ENCODE measurements around the gene SLC25A24. TPM values are rescaled to one million over a fixed set of nuclear protein-coding genes. Genes with fewer than 3 reads are reported as not detected.

SLC25A24 gene
- total RNA-seq, 2 experiments from 2014 or later: 7.4 to 8.2 TPM

DNA sequence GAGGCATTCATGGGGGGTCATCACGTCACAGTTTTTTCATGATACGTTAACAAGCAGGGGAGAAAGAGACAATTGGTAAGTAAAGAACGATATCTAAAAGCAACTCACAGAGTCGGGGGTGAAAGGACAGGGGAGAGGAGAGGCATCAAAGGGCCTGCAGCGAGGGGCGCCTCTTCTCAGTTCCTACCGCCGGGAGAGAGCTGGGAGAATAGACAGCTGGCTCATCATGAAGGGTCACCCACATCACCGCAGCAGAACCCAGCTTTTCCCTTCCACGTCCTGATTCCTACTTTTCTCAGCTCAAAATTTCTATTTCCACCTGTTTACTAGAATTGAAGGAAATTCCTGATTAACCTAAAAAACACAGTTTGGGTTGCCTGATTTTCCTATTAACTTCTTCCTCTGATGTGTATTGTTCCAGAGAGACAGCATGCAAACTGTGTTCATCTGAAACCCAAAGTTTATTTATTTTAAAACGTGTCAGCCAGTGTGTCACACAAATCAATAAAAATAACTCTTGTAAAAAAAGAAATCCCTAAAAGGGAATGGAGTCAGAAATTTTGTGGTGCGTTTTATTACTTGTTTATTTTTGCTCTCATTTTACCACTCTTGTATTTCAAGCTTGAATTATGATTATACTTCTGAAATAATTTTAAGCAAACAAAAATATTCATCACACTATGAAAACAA lies 75.4 kb downstream of the SLC25A24 start:
- Mint-ChIP-seq H3K4me1 (ENCODE audit: low read depth) (peaks cover 3% of the 10 kb centered on the region), H3K27me3 (no peaks in the 10 kb centered on the region), H3K9me3 (no peaks in the 10 kb centered on the region), H3K27ac (no peak overlapping the region), H3K4me3 (no peak overlapping the region), H3K36me3 (ENCODE audit: low read depth) (no peaks in the 10 kb centered on the region)
- no peak for DNase-seq
- no peak for ATAC-seq
- ChIA-PET POLR2A (interaction anchor here (0.6 to 2.0 kb wide), 5 partner anchors 342 to 700 kb away, joined by 3 to 5 read pairs (median 4); no protein-coding TSS in a partner anchor), CTCF (interaction anchor here (0.6 to 8.4 kb wide), 50 partner anchors 10 to 698 kb away, joined by 3 to 350 read pairs (median 4); partner anchors contain the start of gene VAV3)
- TF ChIP-seq, protein P1, sequence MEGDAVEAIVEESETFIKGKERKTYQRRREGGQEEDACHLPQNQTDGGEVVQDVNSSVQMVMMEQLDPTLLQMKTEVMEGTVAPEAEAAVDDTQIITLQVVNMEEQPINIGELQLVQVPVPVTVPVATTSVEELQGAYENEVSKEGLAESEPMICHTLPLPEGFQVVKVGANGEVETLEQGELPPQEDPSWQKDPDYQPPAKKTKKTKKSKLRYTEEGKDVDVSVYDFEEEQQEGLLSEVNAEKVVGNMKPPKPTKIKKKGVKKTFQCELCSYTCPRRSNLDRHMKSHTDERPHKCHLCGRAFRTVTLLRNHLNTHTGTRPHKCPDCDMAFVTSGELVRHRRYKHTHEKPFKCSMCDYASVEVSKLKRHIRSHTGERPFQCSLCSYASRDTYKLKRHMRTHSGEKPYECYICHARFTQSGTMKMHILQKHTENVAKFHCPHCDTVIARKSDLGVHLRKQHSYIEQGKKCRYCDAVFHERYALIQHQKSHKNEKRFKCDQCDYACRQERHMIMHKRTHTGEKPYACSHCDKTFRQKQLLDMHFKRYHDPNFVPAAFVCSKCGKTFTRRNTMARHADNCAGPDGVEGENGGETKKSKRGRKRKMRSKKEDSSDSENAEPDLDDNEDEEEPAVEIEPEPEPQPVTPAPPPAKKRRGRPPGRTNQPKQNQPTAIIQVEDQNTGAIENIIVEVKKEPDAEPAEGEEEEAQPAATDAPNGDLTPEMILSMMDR (IDR thresholded peaks at IDR 0.05): no peak
- intact Hi-C loops (cut with micrococcal nuclease): loop anchor here (1.0 to 5.0 kb wide), 2 partner anchors 162 to 342 kb away; no protein-coding TSS in a partner anchor

DNA sequence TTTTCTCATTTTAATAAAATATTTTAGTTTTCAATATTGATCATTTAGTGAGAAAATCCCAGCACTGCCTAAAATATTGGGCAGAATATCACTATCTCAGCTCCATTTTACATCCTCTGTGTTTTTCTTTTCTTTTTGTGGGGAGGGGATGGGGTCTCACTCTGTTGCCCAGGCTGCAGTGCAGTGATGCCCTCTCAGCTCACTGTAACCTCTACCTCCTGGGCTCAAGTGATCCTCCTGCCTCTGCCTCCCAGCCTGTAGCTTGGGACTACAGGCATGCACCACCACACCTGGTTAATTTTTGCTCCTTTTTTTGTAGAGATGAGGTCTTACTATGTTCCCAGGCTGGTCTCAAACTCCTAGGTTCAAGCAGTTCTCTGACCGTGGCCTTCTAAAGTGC lies 76.1 kb downstream of the SLC25A24 start:
- Mint-ChIP-seq H3K4me3 (no peak overlapping the region), H3K27me3 (no peaks in the 10 kb centered on the region), H3K4me1 (ENCODE audit: low read depth) (peaks cover 7% of the 10 kb centered on the region), H3K36me3 (ENCODE audit: low read depth) (no peaks in the 10 kb centered on the region), H3K27ac (no peak overlapping the region), H3K9me3 (no peaks in the 10 kb centered on the region)
- ATAC-seq (no peak), DNase-seq (no peak)
- ChIA-PET POLR2A (interaction anchor here (0.6 to 2.0 kb wide), 3 partner anchors 342 to 415 kb away, joined by 3 to 5 read pairs (median 4); no protein-coding TSS in a partner anchor), CTCF (interaction anchor here (0.9 to 8.4 kb wide), 15 partner anchors 9 to 371 kb away, joined by 3 to 350 read pairs (median 7); partner anchors contain the start of gene VAV3)
- intact Hi-C loops (cut with micrococcal nuclease): no loop called here
- TF ChIP-seq, protein P1 (IDR thresholded peaks at IDR 0.05): no peak

DNA sequence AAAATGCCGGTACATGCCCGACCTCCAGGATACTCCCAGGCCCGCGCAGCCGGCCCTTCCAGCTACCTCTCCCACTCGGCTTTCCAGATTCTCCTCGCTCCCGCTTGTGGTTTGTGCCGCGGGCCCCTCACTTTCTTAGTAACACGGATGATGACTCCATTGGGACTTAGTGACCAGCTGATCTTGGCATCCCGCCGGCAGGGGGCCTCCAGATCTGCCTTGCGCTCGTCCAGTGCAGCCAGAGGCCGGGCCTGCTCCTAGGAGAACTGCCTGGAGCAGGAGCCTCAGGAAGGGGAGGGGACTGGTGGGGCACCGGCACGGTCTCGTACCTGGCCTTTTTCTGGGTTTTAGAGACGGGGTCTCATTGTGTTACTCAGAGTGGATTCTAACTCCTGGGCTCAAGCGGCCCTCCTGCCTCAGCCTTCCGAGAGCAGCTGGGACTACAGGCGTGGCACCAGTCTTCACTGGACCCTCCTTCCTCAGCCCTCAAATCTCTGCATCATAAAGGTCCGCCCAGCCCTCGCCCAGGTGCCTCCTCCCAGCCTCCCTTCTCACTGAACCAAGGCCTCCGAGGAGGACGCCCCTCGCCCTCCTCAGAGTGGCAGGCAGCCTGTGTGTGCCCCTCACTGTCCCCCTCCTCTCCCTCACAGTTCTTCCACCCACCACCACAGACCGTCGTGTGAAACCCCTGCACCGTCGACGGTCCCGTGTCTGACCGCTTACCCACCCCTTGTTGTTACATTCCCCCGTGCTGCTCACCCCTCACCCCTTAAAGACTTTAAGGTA lies 78.6 kb downstream of the SLC25A24 start:
- peaks cover 14% of the 10 kb centered on the region for H3K4me1 Mint-ChIP-seq (ENCODE audit: low read depth)
- no peak overlapping the region for H3K4me3 Mint-ChIP-seq
- intact Hi-C loops (cut with micrococcal nuclease): no loop called here
- ATAC-seq (no peak), DNase-seq (no peak)
- no peaks in the 10 kb centered on the region for H3K36me3 Mint-ChIP-seq (ENCODE audit: low read depth)
- H3K9me3 Mint-ChIP-seq: no peaks in the 10 kb centered on the region
- no peak overlapping the region for H3K27ac Mint-ChIP-seq
- TF ChIP-seq, protein P1 (IDR thresholded peaks at IDR 0.05): no peak
- ChIA-PET POLR2A (interaction anchor here (0.7 kb wide), 1 partner anchor 344 kb away, joined by 3 read pairs; no protein-coding TSS in a partner anchor), CTCF (interaction anchor here (4.4 kb wide), 1 partner anchor 339 kb away, joined by 38 read pairs; no protein-coding TSS in a partner anchor)
- no peaks in the 10 kb centered on the region for H3K27me3 Mint-ChIP-seq

DNA sequence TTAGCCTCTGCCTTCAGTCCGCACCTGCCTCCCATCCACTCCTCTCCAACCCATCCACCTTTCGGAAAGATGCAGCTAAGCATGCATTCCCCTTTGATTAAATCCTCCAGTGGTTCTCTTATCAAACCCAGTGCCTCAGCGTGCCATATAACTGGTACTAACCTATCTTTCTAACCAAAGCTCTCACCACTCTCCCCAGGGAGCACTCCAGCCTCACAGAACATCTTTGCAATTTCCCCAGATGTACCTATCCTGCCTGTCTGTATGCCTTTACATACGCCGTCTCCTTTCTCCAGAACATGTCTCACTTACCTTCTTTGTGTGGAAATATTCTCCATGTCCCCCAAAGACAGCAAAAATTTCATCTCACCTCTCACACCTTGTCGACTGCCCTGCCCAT lies 80.0 kb downstream of the SLC25A24 start:
- H3K4me3 Mint-ChIP-seq: no peak overlapping the region
- ChIA-PET CTCF (interaction anchor here (1.4 to 4.4 kb wide), 2 partner anchors 53 to 337 kb away, joined by 3 to 38 read pairs; no protein-coding TSS in a partner anchor), POLR2A (no interaction called here)
- no peak for ATAC-seq
- peaks cover 11% of the 10 kb centered on the region for H3K4me1 Mint-ChIP-seq (ENCODE audit: low read depth)
- H3K9me3 Mint-ChIP-seq: no peaks in the 10 kb centered on the region
- TF ChIP-seq, protein P1 (IDR thresholded peaks at IDR 0.05): no peak
- H3K27me3 Mint-ChIP-seq: no peaks in the 10 kb centered on the region
- no peak for DNase-seq
- H3K36me3 Mint-ChIP-seq (ENCODE audit: low read depth): no peaks in the 10 kb centered on the region
- no peak overlapping the region for H3K27ac Mint-ChIP-seq
- intact Hi-C loops (cut with micrococcal nuclease): no loop called here

Data from activated CD8-positive, alpha-beta T cell treated with anti-CD3 and anti-CD28 coated beads for 36 hours (primary cell).